Measurements from ENCODE around the gene TNRC18. TPM values are rescaled to one million over a fixed set of nuclear protein-coding genes. Genes with fewer than 3 reads are reported as not detected.

The TNRC18 gene
- total RNA-seq, 1 experiment from 2014 or later, result 159 TPM

- H3K4me3 ChIP-seq, result no peak overlapping the region
- no peak overlapping the region for H2AFZ ChIP-seq
- H3K9me2 ChIP-seq (ENCODE audit: insufficient read depth), result no peaks in the 10 kb centered on the region
- H3F3A ChIP-seq (ENCODE audit: insufficient read depth, low read depth), result peaks cover 40% of the 10 kb centered on the region; the same call in 1 of the 2 replicates
- TF ChIP-seq EZH2 (IDR thresholded peaks at IDR 0.05; ENCODE audit: low read depth), result no peak
- no peak for TF ChIP-seq CTCF (conservative IDR thresholded peaks at IDR 0.05)
- no peaks in the 10 kb centered on the region for H3K79me2 ChIP-seq (ENCODE audit: low read depth)
- H4K20me1 ChIP-seq (ENCODE audit: insufficient read depth), result peaks cover 58% of the 10 kb centered on the region
- DNase-seq, result no peak
- H3K9me3 ChIP-seq (ENCODE audit: insufficient read depth, low read depth), result no peaks in the 10 kb centered on the region
- POLR2A ChIA-PET (ENCODE audit: unreplicated experiment), result no interaction called here
- H3K27me3 ChIP-seq (ENCODE audit: insufficient read depth, low read depth), result no peaks in the 10 kb centered on the region
- CTCF ChIA-PET, result no interaction called here
- no peak overlapping the region for H3K4me2 ChIP-seq
- no TSS peak for BruUV-seq (replicated peaks)
- no peaks in the 10 kb centered on the region for H3K36me3 ChIP-seq (ENCODE audit: low read depth)
- intact Hi-C loops (cut with micrococcal nuclease; ENCODE audit: unreplicated experiment), result no loop called here
- H3K4me1 ChIP-seq (replicated peaks; ENCODE audit: insufficient read depth), result no peaks in the 10 kb centered on the region
- H3K27ac ChIP-seq, result no peak overlapping the region
These were observed 22.5 kb upstream of the TNRC18 start for GRCh38 chr7:5445981-5446594.

GRCh38 chr7:5443678-5444077 lies 20.0 kb upstream of the TNRC18 start:
- peaks cover 55% of the 10 kb centered on the region for H4K20me1 ChIP-seq (ENCODE audit: insufficient read depth)
- H3K79me2 ChIP-seq (ENCODE audit: low read depth), result no peaks in the 10 kb centered on the region
- BruUV-seq (replicated peaks), result no TSS peak
- no peaks in the 10 kb centered on the region for H3K27me3 ChIP-seq (ENCODE audit: insufficient read depth, low read depth)
- CTCF ChIA-PET, result no interaction called here
- H3K4me1 ChIP-seq (replicated peaks; ENCODE audit: insufficient read depth), result no peaks in the 10 kb centered on the region
- peaks cover 34% of the 10 kb centered on the region; the same call in 1 of the 2 replicates for H3F3A ChIP-seq (ENCODE audit: insufficient read depth, low read depth)
- no peaks in the 10 kb centered on the region for H3K9me2 ChIP-seq (ENCODE audit: insufficient read depth)
- no peaks in the 10 kb centered on the region for H3K36me3 ChIP-seq (ENCODE audit: low read depth)
- intact Hi-C loops (cut with micrococcal nuclease; ENCODE audit: unreplicated experiment), result no loop called here
- TF ChIP-seq EZH2 (IDR thresholded peaks at IDR 0.05; ENCODE audit: low read depth) (no peak), CTCF (conservative IDR thresholded peaks at IDR 0.05) (no peak)
- H3K4me2 ChIP-seq, result no peak overlapping the region
- H3K9me3 ChIP-seq (ENCODE audit: insufficient read depth, low read depth), result no peaks in the 10 kb centered on the region
- H2AFZ ChIP-seq, result no peak overlapping the region
- H3K27ac ChIP-seq, result no peak overlapping the region
- H3K4me3 ChIP-seq, result no peak overlapping the region
- no peak for DNase-seq
- POLR2A ChIA-PET (ENCODE audit: unreplicated experiment), result no interaction called here

GRCh38 chr7:5442757-5443305 lies 19.2 kb upstream of the TNRC18 start:
- Histone ChIP-seq H4K20me1 (ENCODE audit: insufficient read depth) (peaks cover 56% of the 10 kb centered on the region), H3K79me2 (ENCODE audit: low read depth) (no peaks in the 10 kb centered on the region), H2AFZ (no peak overlapping the region), H3K27ac (no peak overlapping the region), H3K4me2 (no peak overlapping the region), H3K9me2 (ENCODE audit: insufficient read depth) (no peaks in the 10 kb centered on the region), H3K36me3 (ENCODE audit: low read depth) (no peaks in the 10 kb centered on the region), H3K4me3 (no peak overlapping the region), H3K27me3 (ENCODE audit: insufficient read depth, low read depth) (no peaks in the 10 kb centered on the region), H3F3A (ENCODE audit: insufficient read depth, low read depth) (peaks cover 30% of the 10 kb centered on the region; the same call in 1 of the 2 replicates), H3K4me1 (replicated peaks; ENCODE audit: insufficient read depth) (no peaks in the 10 kb centered on the region), H3K9me3 (ENCODE audit: insufficient read depth, low read depth) (no peaks in the 10 kb centered on the region)
- intact Hi-C loops (cut with micrococcal nuclease; ENCODE audit: unreplicated experiment), result no loop called here
- BruUV-seq (replicated peaks), result no TSS peak
- CTCF ChIA-PET, result no interaction called here
- no peak for TF ChIP-seq CTCF (conservative IDR thresholded peaks at IDR 0.05)
- TF ChIP-seq EZH2 (IDR thresholded peaks at IDR 0.05; ENCODE audit: low read depth), result no peak
- POLR2A ChIA-PET (ENCODE audit: unreplicated experiment), result no interaction called here
- DNase-seq, result no peak
